Measurements from ENCODE around the gene CD84.

Gene CD84

GRCh38 chr1:160620942-160621632 is 41.8 kb upstream of the CD84 start:
- TF ChIP-seq, protein P1, sequence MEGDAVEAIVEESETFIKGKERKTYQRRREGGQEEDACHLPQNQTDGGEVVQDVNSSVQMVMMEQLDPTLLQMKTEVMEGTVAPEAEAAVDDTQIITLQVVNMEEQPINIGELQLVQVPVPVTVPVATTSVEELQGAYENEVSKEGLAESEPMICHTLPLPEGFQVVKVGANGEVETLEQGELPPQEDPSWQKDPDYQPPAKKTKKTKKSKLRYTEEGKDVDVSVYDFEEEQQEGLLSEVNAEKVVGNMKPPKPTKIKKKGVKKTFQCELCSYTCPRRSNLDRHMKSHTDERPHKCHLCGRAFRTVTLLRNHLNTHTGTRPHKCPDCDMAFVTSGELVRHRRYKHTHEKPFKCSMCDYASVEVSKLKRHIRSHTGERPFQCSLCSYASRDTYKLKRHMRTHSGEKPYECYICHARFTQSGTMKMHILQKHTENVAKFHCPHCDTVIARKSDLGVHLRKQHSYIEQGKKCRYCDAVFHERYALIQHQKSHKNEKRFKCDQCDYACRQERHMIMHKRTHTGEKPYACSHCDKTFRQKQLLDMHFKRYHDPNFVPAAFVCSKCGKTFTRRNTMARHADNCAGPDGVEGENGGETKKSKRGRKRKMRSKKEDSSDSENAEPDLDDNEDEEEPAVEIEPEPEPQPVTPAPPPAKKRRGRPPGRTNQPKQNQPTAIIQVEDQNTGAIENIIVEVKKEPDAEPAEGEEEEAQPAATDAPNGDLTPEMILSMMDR (conservative IDR thresholded peaks at IDR 0.05; ENCODE audit: low read depth, low read length), result no peak
- H3K4me1 ChIP-seq (ENCODE audit: low read depth, poor library complexity, severe bottlenecking), result no peaks in the 10 kb centered on the region
- H3K4me2 ChIP-seq, result no peak overlapping the region
- H3K79me2 ChIP-seq (ENCODE audit: insufficient read depth, low read depth), result no peaks in the 10 kb centered on the region
- H2AFZ ChIP-seq (ENCODE audit: low read depth), result no peak overlapping the region
- no peaks in the 10 kb centered on the region for H3K27me3 ChIP-seq (ENCODE audit: insufficient read depth, low read depth)
- no peaks in the 10 kb centered on the region for H4K20me1 ChIP-seq (ENCODE audit: insufficient read depth)
- no peak overlapping the region for H3K9ac ChIP-seq
- no peaks in the 10 kb centered on the region for H3K36me3 ChIP-seq (ENCODE audit: insufficient read depth)
- no peak overlapping the region for H3K27ac ChIP-seq
- H3K4me3 ChIP-seq (IDR thresholded peaks at IDR 0.05; ENCODE audit: insufficient read depth, low read depth, low read length), result no peak overlapping the region

GRCh38 chr1:160619742-160620277 is 40.5 kb upstream of the CD84 start:
- H4K20me1 ChIP-seq (ENCODE audit: insufficient read depth), result no peaks in the 10 kb centered on the region
- no peaks in the 10 kb centered on the region for H3K4me1 ChIP-seq (ENCODE audit: low read depth, poor library complexity, severe bottlenecking)
- H3K4me3 ChIP-seq (IDR thresholded peaks at IDR 0.05; ENCODE audit: insufficient read depth, low read depth, low read length), result no peak overlapping the region
- no peaks in the 10 kb centered on the region for H3K36me3 ChIP-seq (ENCODE audit: insufficient read depth)
- H3K27me3 ChIP-seq (ENCODE audit: insufficient read depth, low read depth), result no peaks in the 10 kb centered on the region
- no peak overlapping the region for H3K27ac ChIP-seq
- H2AFZ ChIP-seq (ENCODE audit: low read depth), result no peak overlapping the region
- H3K79me2 ChIP-seq (ENCODE audit: insufficient read depth, low read depth), result no peaks in the 10 kb centered on the region
- H3K9ac ChIP-seq, result no peak overlapping the region
- H3K4me2 ChIP-seq, result no peak overlapping the region
- TF ChIP-seq, protein P1 (conservative IDR thresholded peaks at IDR 0.05; ENCODE audit: low read depth, low read length), result no peak

- no peak overlapping the region for H3K9ac ChIP-seq
- H3K27ac ChIP-seq, result no peak overlapping the region
- H3K36me3 ChIP-seq (ENCODE audit: insufficient read depth), result no peaks in the 10 kb centered on the region
- peak overlapping the region; percentile 45 for H2AFZ ChIP-seq (ENCODE audit: low read depth)
- H3K79me2 ChIP-seq (ENCODE audit: insufficient read depth, low read depth), result no peaks in the 10 kb centered on the region
- no peaks in the 10 kb centered on the region for H3K4me1 ChIP-seq (ENCODE audit: low read depth, poor library complexity, severe bottlenecking)
- no peaks in the 10 kb centered on the region for H4K20me1 ChIP-seq (ENCODE audit: insufficient read depth)
- H3K4me2 ChIP-seq, result no peak overlapping the region
- H3K4me3 ChIP-seq (IDR thresholded peaks at IDR 0.05; ENCODE audit: insufficient read depth, low read depth, low read length), result no peak overlapping the region
- no peaks in the 10 kb centered on the region for H3K27me3 ChIP-seq (ENCODE audit: insufficient read depth, low read depth)
- TF ChIP-seq, protein P1 (conservative IDR thresholded peaks at IDR 0.05; ENCODE audit: low read depth, low read length), result peak; percentile 98
Measured at GRCh38 chr1:160618763-160619274, 39.5 kb upstream of the CD84 start.

GRCh38 chr1:160618327-160618726 is 39.0 kb upstream of the CD84 start:
- Histone ChIP-seq H3K9ac (no peak overlapping the region), H3K4me3 (IDR thresholded peaks at IDR 0.05; ENCODE audit: insufficient read depth, low read depth, low read length) (no peak overlapping the region), H3K27ac (no peak overlapping the region), H3K36me3 (ENCODE audit: insufficient read depth) (no peaks in the 10 kb centered on the region), H3K4me2 (no peak overlapping the region), H3K79me2 (ENCODE audit: insufficient read depth, low read depth) (no peaks in the 10 kb centered on the region), H2AFZ (ENCODE audit: low read depth) (no peak overlapping the region), H3K4me1 (ENCODE audit: low read depth, poor library complexity, severe bottlenecking) (no peaks in the 10 kb centered on the region), H4K20me1 (ENCODE audit: insufficient read depth) (no peaks in the 10 kb centered on the region), H3K27me3 (ENCODE audit: insufficient read depth, low read depth) (no peaks in the 10 kb centered on the region)
- TF ChIP-seq, protein P1 (conservative IDR thresholded peaks at IDR 0.05; ENCODE audit: low read depth, low read length), result no peak
